Neural progenitor cell (in vitro differentiated cells): Measurements from ENCODE around the gene CCDC80. TPM values are rescaled to one million over a fixed set of nuclear protein-coding genes. Genes with fewer than 3 reads are reported as not detected.
"Not testable (repeated sequence)": the region's sequence is repeated elsewhere in the genome, so short reads cannot be mapped to it uniquely, and the experiment has no call there.

Experiments
- DNase-seq: peaks from one replicate; pipeline ENCODE4 v3.0.0-alpha.2; 2016; ENCODE audit warnings: low spot score
- H2AFZ ChIP-seq: fragments of 200-600 bp; sonication (generic); replicated peaks from 2 replicates; pipeline ENCODE4 v1.6.1; 2016; ENCODE audit warnings: antibody characterized with exemption
- H3F3A ChIP-seq: fragments of 200-600 bp; sonication (generic); 2 replicates; pipeline ENCODE4 v1.6.1; 2016; ENCODE audit warnings: antibody characterized with exemption, low read depth
- H3K27ac ChIP-seq: fragments of 200-600 bp; sonication (generic); 2 replicates; pipeline ENCODE4 v1.5.1; 2016; ENCODE audit warnings: mild to moderate bottlenecking
- H3K27me3 ChIP-seq: fragments of 200-600 bp; sonication (generic); 2 replicates; pipeline ENCODE4 v1.6.1; 2016; ENCODE audit warnings: mild to moderate bottlenecking, moderate library complexity
- H3K36me3 ChIP-seq: fragments of 200-600 bp; sonication (generic); 2 replicates; pipeline ENCODE4 v1.5.1; 2016
- H3K4me1 ChIP-seq: fragments of 200-600 bp; sonication (generic); 2 replicates; pipeline ENCODE4 v1.6.1; 2016; ENCODE audit warnings: mixed run types
- H3K4me2 ChIP-seq: fragments of 200-600 bp; sonication (generic); 2 replicates; pipeline ENCODE4 v1.6.1; 2016
- H3K4me3 ChIP-seq: fragments of 200-600 bp; sonication (generic); 2 replicates; pipeline ENCODE4 v1.5.1; 2016
- H3K79me2 ChIP-seq: fragments of 200-600 bp; sonication (generic); 2 replicates; pipeline ENCODE4 v1.6.1; 2016; ENCODE audit warnings: low read depth
- H3K9ac ChIP-seq: fragments of 200-600 bp; sonication (generic); 2 replicates; pipeline ENCODE4 v1.6.1; 2016
- H3K9me3 ChIP-seq: fragments of 200-600 bp; sonication (generic); 2 replicates; pipeline ENCODE4 v1.5.1; 2016; ENCODE audit warnings: low read depth
- H4K20me1 ChIP-seq: fragments of 200-600 bp; sonication (generic); 2 replicates; pipeline ENCODE4 v1.6.1; 2016; ENCODE audit warnings: low read depth
- H3K27ac Mint-ChIP-seq: 3 replicates; pipeline ENCODE4 v1.8.0; 2021; ENCODE audit warnings: mixed read lengths
- H3K27me3 Mint-ChIP-seq: 2 replicates; pipeline ENCODE4 v1.8.0; 2022; ENCODE audit warnings: low read depth, mild to moderate bottlenecking, inconsistent platforms, moderate library complexity, mixed read lengths; ENCODE audit not compliant: insufficient read depth
- H3K36me3 Mint-ChIP-seq: 3 replicates; pipeline ENCODE4 v1.8.0; 2021; ENCODE audit warnings: mixed read lengths
- H3K4me1 Mint-ChIP-seq: 3 replicates; pipeline ENCODE4 v1.8.0; 2021; ENCODE audit warnings: mixed read lengths
- H3K4me3 Mint-ChIP-seq: 3 replicates; pipeline ENCODE4 v1.8.0; 2021; ENCODE audit warnings: mild to moderate bottlenecking, moderate library complexity, mixed read lengths
- H3K9me3 Mint-ChIP-seq: 3 replicates; pipeline ENCODE4 v1.8.0; 2020; ENCODE audit warnings: mixed read lengths
- CTCF ChIP-seq: fragments of 200-600 bp; sonication (generic); IDR thresholded peaks from 2 replicates; pipeline ENCODE4 v1.5.1; 2017; ENCODE audit warnings: antibody characterized with exemption, mild to moderate bottlenecking
- EZH2 ChIP-seq: fragments of 200-600 bp; sonication (generic); IDR thresholded peaks from 2 replicates; pipeline ENCODE4 v1.6.1; 2017; ENCODE audit warnings: antibody characterized with exemption, mild to moderate bottlenecking, moderate library complexity
- EZH2phosphoT487 ChIP-seq: fragments of 200-600 bp; sonication (generic); IDR thresholded peaks from 2 replicates; pipeline ENCODE4 v1.6.1; 2017; ENCODE audit warnings: antibody characterized with exemption
- total RNA-seq: library from RNA; depleted of rRNA; stranded (reverse); fragments of >200 nt; gene quantifications from 2 replicates; pipeline ENCODE4 v1.2.3, GENCODE V29; 2015; ENCODE audit warnings: low replicate concordance

The CCDC80 gene
- total RNA-seq, 1 donor from 2014 or later, result 21.5 TPM

- H3K9me3 ChIP-seq, result no peaks in the 10 kb centered on the region
- H3K4me2 ChIP-seq, result no peak overlapping the region
- no peak overlapping the region for H3K9ac ChIP-seq
- no peaks in the 10 kb centered on the region for H3K27me3 ChIP-seq
- peaks cover 15% of the 10 kb centered on the region for H3K4me1 Mint-ChIP-seq
- H3K4me3 Mint-ChIP-seq, result no peak overlapping the region
- TF ChIP-seq EZH2 (no peak), CTCF (no peak), EZH2phosphoT487 (no peak)
- H3K36me3 Mint-ChIP-seq, result no peaks in the 10 kb centered on the region
- no peaks in the 10 kb centered on the region for H3K9me3 Mint-ChIP-seq
- H3K36me3 ChIP-seq, result no peaks in the 10 kb centered on the region
- no peaks in the 10 kb centered on the region for H4K20me1 ChIP-seq
- H3K4me3 ChIP-seq, result no peak overlapping the region
- H3K79me2 ChIP-seq, result no peaks in the 10 kb centered on the region
- H3K4me1 ChIP-seq, result no peaks in the 10 kb centered on the region
- DNase-seq, result no peak
- H3K27me3 Mint-ChIP-seq, result peaks cover 7% of the 10 kb centered on the region
- H3F3A ChIP-seq, result no peaks in the 10 kb centered on the region
- peak overlapping the region; percentile 6 for H2AFZ ChIP-seq
- no peak overlapping the region for H3K27ac ChIP-seq
- H3K27ac Mint-ChIP-seq, result no peak overlapping the region
Observed at GRCh38 chr3:112671930-112672715, 31.2 kb upstream of the CCDC80 start.

GRCh38 chr3:112670824-112671223 is 29.9 kb upstream of the CCDC80 start:
- Histone ChIP-seq H3K4me2 (no peak overlapping the region), H3K79me2 (no peaks in the 10 kb centered on the region), H3K27ac (no peak overlapping the region), H2AFZ (no peak overlapping the region), H3K4me3 (no peak overlapping the region), H3K36me3 (no peaks in the 10 kb centered on the region), H4K20me1 (no peaks in the 10 kb centered on the region), H3K9me3 (no peaks in the 10 kb centered on the region), H3K4me1 (no peaks in the 10 kb centered on the region), H3K27me3 (no peaks in the 10 kb centered on the region), H3F3A (no peaks in the 10 kb centered on the region), H3K9ac (no peak overlapping the region)
- DNase-seq, result no peak
- TF ChIP-seq EZH2, result no peak
- TF ChIP-seq CTCF, result no peak
- TF ChIP-seq EZH2phosphoT487, result no peak
- no peaks in the 10 kb centered on the region for H3K9me3 Mint-ChIP-seq
- no peak overlapping the region for H3K4me3 Mint-ChIP-seq
- no peak overlapping the region for H3K27ac Mint-ChIP-seq
- peaks cover 7% of the 10 kb centered on the region for H3K27me3 Mint-ChIP-seq
- no peaks in the 10 kb centered on the region for H3K36me3 Mint-ChIP-seq
- peaks cover 5% of the 10 kb centered on the region for H3K4me1 Mint-ChIP-seq

GRCh38 chr3:112667599-112667998 is 26.7 kb upstream of the CCDC80 start:
- DNase-seq, result no peak
- H3K36me3 Mint-ChIP-seq, result no peaks in the 10 kb centered on the region
- no peak overlapping the region for H3K27ac ChIP-seq
- H3K9me3 ChIP-seq, result no peaks in the 10 kb centered on the region
- H3K4me1 Mint-ChIP-seq, result peaks cover 5% of the 10 kb centered on the region
- no peak overlapping the region for H3K4me2 ChIP-seq
- TF ChIP-seq CTCF (no peak), EZH2phosphoT487 (no peak), EZH2 (no peak)
- no peak overlapping the region for H3K4me3 ChIP-seq
- H4K20me1 ChIP-seq, result no peaks in the 10 kb centered on the region
- no peaks in the 10 kb centered on the region for H3K4me1 ChIP-seq
- peaks cover 7% of the 10 kb centered on the region for H3K9me3 Mint-ChIP-seq
- H3K4me3 Mint-ChIP-seq, result no peak overlapping the region
- H3K27me3 ChIP-seq, result no peaks in the 10 kb centered on the region
- no peak overlapping the region for H3K27ac Mint-ChIP-seq
- H2AFZ ChIP-seq, result no peak overlapping the region
- peaks cover 2% of the 10 kb centered on the region for H3K27me3 Mint-ChIP-seq
- no peak overlapping the region for H3K9ac ChIP-seq
- H3K36me3 ChIP-seq, result no peaks in the 10 kb centered on the region
- H3F3A ChIP-seq, result no peaks in the 10 kb centered on the region
- H3K79me2 ChIP-seq, result no peaks in the 10 kb centered on the region

GRCh38 chr3:112665009-112665408 is 24.1 kb upstream of the CCDC80 start:
- H3K4me3 ChIP-seq, H3K9me3 Mint-ChIP-seq: not testable (repeated sequence)

More at GRCh38 chr3:112665009-112665408, 24.1 kb upstream of the CCDC80 start:
- H4K20me1 ChIP-seq, H3K79me2 ChIP-seq, H3F3A ChIP-seq, H3K9me3 ChIP-seq, H3K27me3 Mint-ChIP-seq, H3K27ac Mint-ChIP-seq, H3K4me3 Mint-ChIP-seq, H3K9ac ChIP-seq, H3K4me1 Mint-ChIP-seq, H3K36me3 ChIP-seq, H2AFZ ChIP-seq, H3K4me2 ChIP-seq, H3K27ac ChIP-seq, H3K27me3 ChIP-seq, H3K36me3 Mint-ChIP-seq, DNase-seq, H3K4me1 ChIP-seq: not testable (repeated sequence)
